Loucy (cell line): ENCODE results near the gene AZI2.
A peak's percentile ranks its signal among the peaks of the same experiment; 100 is the strongest.

Source experiments
- CTCF ChIP-seq: fragments of 200-600 bp; sonication (generic); conservative IDR thresholded peaks from 2 replicates; pipeline ENCODE4 v1.5.1; 2014; ENCODE audit warnings: mild to moderate bottlenecking, antibody characterized with exemption, low read length
- EZH2phosphoT487 ChIP-seq: fragments of 200-600 bp; IDR thresholded peaks from 2 replicates; pipeline ENCODE4 v1.6.1; 2018; ENCODE audit warnings: antibody characterized with exemption, mild to moderate bottlenecking, moderate library complexity, borderline replicate concordance

GRCh38 chr3:28317438-28318022, 31.1 kb downstream of the AZI2 start:
- TF ChIP-seq CTCF (peak; percentile 80), EZH2phosphoT487 (no peak)
